ENCODE measurements around the gene CTSZ.
"Not testable (repeated sequence)": the region's sequence is repeated elsewhere in the genome, so short reads cannot be mapped to it uniquely, and the experiment has no call there.

CTSZ gene

DNA sequence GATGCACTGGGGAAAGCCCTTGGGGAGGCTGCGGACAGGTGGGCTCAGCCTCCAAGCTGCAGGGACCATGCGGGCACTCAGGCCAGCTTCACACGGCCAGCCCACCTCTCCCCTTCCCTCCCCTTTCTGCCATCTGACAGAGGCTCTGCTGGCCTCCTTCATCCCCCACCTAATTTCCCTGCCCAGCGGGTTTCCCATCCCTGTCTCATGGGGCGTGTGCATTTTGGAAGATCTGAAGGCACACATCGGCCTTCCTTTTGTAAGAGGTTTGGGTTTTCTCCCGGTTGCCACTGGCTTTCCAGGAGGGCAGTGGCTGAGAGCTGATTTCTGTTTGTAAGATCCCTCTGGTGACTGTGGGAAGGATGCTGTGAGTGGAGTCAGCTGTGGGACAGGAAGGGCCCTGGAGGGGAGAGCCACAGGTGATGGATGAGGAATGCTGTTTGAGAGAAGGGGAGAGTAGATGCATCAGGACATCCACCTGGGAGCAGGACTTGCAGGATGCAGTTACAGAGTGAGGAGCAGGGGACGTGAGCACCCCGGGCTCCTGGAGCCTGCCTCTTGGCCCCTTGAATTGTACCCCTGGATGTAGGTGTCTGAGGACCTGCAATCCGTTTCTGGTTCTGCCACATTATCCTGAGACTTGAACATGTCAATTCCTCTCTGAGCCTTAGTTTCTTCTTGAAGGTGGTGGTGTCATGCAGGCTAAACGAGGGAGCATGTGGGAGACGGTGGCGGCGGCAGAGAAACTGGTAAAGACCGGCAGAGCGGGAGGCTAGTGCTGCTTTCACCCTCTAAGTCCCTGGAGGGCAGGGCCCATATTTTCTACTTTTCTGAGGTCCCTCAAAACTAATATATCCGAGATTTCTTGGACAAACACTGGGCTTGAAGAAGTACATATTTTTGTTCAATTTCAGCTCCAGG, 6.2 kb upstream of the CTSZ start:
- no peak for DNase-seq

DNA sequence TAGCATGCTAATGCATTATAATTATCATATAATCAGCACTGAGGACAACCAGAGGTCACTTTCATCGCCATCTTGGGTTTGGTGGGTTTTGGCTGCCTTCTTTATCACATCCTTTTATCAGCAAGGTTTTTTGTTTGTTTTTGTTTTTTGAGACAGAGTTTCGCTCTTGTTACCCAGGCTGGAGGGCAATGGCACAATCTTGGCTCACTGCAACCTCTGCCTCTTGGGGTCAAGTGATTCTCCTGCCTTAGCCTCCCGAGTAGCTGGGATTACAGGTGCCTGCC, 4.8 kb upstream of the CTSZ start:
- not testable (repeated sequence) for DNase-seq

DNA sequence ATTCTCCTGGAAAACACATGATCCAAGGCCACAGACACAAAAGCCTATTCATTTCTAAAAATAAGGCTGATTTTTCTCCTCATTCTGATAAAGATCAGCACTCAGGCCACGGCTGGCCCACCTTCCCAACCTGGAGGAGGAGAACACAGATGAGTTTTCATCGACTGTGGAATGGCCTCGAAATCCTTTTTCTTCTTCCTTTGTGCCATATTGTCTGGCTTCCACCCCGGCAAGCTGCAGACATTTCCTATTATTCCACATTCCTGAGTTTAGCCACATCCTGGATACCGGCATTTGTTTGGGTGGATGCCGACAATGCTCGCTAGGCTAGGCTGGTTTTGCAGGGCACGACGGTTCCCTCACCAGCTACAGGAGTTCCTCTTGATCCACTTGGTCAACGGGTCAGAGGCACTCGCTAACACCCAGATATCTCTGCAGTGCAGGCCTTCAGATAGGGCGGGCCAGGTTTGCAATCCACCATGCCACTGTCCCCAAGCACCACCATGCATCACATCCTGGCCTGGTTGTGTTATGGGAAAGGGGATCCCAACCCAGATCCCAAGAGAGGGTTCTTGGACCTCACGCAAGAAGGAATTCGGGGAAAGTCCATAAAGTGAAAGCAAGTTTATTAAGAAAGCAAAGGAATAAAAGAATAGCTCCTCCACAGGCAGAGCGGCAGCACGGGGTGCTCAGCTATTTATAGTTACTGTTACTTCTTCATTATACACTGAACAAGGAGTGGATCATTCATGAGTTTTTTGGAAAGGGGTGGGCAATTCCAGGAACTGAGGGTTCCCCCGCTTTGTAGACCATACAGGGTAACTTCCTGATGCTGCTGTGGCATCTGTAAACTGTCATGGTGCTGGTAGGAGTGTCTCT, 4.2 kb upstream of the CTSZ start:
- DNase-seq: no peak

DNA sequence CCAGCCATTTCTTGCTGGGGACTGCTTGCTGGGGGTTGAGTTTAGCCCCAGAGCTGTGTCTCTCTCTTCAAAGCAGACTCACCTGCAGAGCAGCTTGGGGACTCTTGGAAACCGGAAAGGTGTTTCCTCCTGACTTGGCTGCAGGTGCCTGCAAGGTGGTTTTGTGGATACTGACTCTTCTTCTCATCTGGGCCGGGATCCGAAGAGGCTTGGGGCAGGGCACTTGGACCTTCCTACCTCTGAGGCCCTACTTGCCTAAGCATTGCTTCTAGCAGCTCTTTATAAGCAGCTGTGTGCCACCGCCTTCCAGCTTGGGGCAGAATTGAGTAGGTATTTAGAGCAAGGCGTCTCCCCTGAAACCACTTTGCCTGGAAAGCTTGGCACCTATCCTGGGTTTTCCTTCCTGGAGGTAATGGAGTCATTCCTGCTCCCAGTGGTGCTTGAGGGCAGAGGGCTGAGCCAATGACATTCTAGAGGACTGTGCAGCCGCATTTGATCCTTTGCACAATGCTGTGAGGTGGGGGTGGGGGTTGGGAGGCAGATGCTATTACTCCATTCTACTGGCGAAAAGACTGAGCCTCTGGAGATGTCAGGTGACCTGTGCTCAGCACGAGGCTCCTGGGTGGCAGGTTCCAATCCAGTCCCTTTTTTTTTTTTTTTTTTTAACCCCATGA, 3.4 kb upstream of the CTSZ start:
- DNase-seq: no peak

DNA sequence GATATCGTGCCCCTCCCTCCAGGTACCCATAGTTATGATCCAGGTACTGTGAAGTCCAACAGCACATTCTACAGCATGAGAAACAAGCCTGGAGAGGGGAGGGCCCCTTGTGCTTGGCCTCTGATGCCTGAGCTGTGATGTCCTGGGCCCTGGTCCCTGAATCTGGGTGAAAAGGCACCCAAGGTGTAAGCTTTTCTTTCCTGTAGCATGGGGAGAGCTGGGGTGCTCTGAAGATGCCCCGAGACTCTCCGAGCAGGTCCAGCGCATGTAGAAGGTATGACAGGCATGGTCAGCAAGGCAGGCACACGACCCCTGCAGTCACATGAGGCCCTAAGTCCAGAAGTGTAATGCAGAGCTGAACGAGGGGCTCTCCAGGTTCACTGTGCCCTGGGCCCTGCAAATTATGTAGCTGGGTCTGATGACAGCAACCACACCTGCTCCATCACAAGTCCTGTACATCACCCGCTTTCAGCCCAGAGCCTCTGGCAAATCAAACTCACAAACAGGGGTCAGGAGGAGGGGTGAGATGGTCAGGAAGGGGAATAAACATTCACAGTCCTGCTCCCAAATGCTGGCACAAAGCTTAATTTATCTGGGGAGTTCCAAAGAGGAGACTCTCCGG, 1.8 kb upstream of the CTSZ start:
- DNase-seq: no peak

DNA sequence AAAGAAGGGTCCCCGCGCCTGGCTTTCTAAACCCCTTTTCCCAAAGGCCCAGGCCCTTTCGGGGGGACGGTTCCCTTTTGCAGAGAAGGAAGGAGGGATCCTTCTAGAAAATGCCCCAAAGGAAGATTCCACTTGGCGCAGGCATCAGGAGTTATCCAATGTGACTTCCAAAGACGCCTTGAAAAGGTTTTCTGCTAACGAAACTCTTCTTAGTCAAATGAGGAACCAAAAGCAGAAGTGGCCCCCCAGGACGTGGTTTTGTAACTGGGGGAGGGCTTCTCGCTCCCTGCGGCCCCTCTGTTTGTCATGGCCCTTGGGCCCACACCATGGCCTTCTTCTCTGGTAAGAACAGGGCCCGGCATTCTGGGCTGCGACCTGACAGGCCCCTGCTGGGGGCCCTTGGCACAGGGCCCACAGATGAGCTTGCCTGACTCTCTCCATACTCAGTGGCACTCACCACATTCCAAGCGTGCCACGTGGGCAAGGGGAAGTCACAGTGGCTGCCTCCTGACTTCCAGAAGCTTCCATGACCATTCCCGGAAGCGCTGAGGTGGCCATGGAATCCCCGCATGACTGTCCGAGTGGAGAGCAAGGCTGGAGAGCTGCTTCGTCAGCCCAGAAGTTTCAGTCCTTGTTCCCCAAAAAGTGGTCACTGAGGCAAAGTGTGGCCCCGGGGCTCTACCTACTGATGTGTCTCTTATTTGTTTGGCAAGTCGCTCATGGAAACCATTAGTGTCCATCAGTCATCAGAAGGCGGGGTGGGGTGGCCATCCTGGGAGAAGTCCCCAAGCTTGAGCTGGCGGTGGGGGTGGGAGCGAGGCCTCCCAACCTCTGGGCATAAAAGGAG, 834 bp upstream of the CTSZ start:
- DNase-seq: peak in 9 of 14 donors; percentile 18 to 69 (median 51)

DNA sequence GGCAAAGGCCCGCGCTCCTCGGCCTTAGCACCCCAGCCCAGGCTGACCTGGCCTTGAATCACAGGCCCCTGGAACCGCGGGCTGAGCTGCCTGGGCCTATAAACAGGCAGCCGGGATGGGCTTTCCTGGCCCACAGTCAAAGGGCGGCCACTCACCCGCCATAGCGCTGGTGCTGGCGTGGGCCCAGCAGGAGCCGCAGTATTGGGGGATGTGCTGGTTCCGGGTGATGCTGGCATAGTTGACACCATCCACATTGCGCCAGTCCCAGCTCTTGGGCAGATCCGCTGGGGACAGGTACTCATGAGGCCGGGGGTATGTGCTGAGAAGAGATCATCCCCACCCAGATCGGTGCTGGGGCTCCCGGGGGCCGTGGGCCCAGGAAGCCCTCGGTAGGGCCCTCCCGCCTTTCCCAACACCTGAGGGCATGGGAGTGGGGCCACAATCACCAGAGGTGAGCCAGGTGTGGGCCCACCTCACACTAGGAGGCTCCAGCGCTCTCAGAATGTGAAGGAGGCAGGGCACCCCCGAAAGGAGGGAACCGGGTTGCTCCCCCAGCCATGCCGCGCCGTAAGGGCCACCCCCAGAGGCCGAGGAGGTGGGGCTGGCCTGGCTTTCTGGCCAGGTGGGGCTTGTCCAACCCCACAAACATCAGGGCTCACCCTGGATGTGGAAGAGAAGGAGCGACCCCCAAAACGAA, 739 bp downstream of the CTSZ start:
- DNase-seq: peak in 1 of 14 donors; percentile 44

DNA sequence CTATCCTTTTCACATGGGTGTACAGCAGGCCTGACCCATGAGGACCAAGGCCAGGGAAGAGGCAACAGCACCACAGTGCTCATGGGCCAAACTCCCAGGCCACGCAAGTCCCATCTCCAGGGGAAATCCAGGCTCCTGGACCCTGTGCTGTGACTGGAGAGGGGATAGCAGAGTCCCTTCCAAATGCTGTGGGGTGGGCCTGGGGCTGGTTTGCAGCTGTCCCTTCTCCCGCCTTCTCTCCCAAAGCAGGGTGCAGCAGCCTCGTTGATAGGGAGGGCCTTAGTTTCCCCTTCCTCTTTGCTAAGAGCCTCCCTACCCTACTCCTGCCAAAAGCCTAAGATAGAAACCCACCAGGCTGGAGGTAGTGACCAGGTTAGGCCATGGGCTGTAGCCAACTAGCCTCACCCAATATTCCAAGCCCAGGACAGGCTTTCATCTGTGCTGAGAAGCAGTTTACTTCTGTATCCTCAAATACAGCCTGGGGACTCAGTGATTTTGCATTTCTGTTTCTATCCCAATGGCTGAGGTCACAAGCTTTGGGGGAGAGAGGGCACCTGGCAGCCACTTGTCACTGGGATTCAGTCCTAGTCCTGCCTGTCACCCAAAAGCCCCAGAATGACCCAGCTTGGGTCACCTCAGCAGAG, 1.4 kb downstream of the CTSZ start:
- DNase-seq: peak in 1 of 14 donors; percentile 21

DNA sequence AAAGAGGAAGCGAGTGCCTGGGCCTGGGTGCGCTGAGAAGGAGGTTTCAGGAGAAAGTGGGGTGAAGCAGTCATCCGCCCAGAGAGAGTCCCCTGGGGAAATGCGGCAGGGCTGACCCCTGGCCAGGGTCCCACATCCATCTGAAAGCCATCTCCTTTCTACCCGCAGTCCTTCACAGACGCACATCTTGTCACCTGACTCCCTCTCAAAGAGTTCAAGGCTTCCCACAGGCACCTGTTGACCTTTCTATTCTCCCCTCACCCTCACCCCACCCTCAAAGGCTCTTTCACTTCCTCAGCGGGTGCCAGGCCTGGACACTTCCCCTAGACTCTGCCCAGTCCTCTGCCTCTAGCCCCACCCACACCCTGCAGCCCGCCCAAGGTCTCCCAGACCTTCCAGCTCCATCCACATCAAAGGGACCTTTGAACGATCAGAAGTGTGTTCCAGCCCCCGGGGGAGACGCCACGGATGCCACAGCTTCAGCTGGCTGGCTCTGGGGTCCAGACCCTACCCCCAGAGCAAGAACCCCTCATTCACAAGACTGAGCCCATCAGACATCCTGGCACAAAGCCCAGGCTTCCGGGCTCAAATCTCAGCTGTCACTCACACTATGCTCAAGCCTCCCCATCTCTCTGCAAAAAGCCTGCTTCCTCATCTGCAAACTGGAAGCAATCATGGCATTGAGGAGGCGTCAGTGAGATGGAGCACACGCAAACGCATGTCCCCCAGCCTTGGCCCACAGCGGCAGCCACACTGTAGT, 2.1 kb downstream of the CTSZ start:
- DNase-seq: peak in 11 of 14 donors; percentile 25 to 70 (median 56)

DNA sequence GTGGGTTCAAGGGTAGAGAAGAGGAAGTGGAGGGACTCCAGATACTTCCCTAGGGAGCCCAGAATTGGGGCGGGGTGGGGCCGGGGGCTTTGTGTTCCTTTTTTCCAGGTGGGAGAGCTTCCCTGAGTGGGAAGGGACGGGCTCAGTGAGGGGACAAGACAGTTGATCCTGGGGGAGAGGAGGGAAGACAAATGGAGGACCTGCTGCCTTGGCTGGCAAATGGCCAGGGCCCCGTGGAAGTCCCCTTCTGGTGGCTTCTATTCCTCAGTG, 2.6 kb downstream of the CTSZ start:
- DNase-seq: peak in 2 of 14 donors; percentile 16 to 31

DNA sequence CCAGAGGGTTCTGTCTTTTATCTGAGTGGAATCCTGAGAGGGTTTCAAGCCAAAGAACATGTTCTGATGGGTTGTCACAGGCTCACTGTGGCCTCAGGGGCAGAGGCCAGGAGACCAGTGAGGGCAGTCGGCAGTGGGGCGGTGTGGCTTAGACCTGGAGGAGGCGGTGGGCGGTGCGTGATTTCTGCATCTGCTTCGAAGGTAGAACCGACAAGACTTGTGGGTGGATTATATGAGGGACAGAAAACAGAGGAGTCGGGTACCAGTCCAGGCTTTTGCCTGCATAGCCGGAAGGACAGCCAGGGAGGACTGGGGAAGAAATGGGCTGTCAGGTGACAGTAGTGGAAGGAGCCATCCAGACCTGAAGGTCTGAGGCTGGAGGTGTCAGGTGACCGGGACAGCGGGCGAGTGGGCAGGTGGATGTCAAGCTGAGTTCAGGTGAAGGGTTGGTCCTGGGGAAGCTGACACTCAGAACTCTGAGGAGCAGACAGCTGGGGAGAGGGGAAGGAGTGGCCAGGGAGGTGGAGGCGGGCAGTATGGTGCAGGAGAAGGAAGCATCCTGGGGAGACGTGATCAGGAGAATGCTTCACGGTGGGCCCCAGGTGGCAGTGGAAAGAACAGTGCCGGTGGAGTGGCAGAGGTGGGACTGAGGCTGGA, 3.1 kb downstream of the CTSZ start:
- DNase-seq: peak in 1 of 14 donors; percentile 22

DNA sequence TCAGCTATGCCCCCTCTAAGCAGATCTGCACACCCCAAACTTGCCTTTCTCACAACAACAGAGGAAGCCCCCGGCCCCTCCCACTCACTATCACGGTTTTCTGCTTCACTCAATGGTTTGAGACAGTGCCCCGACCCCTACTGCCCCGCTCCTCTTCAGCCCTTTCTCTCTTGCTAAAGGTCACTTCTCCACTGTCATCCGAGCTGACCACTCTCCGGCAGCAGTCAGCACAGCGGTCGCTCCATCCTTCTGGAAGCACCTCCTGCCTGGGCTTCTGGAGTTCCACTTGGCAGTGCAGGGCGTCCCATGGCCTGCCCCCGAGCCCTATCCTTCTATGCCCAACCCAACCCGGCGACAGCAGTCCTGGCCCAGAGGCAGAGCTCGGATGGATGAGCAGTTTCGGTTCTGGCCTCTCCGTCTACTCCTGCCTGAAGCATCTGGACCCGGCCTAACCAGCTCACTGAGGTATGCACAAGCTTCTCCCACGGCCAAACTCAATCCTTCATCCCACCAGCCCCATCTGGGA, 4.1 kb downstream of the CTSZ start:
- DNase-seq: no peak

DNA sequence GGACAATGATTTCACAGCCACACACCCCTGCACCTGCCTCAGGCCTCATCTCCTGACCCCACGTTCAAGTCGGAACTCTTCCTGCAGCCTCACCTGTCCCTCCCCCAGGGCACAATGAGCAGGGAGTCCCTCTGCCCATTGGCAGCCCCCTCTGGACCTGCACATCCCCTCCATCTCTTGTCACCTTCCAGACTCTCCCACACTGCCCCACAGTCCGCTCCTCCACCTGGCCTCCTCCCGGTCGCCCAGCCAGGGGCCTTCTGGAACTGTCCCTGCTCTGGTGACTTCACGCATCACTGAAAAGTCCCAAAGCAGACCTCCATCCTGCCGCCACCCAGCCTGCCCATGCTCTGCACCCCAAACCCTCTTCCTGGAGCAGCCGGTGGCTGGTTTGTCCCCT, 4.7 kb downstream of the CTSZ start:
- DNase-seq: no peak

DNA sequence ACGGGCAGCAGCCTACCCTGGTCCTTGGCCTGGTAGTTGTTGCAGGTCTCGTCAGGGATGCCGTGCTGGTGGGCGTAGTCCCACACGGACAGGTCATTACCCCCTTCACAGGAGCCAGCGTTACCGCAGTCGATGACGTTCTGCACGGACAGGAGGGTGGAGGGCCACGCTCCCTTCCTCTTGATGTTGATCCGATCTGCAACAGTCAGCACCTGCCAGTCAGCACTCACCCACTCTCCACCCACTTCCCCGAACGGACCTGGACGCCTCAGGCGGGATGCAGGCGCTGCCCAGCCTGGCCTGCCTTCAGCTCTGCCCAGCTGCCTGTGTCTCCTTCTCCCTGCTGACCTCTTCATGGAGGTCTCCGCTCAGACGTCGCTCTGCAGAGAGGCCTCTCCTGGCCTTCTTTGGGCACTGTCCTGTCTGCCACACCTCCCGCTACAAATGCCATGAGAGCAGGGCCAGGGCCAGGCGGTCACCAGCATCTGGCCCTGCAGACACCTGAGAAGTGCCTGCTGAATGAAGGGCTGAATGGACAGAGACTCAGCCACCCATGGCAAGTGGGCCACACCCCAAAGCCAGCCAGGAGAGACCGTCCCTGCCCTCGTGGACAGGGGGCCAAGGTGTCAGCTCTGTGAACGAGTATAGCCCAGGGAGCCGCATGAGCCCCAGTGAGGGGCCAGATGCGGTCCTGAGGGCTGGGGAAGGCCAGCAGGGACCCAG, 5.4 kb downstream of the CTSZ start:
- DNase-seq: no peak

DNA sequence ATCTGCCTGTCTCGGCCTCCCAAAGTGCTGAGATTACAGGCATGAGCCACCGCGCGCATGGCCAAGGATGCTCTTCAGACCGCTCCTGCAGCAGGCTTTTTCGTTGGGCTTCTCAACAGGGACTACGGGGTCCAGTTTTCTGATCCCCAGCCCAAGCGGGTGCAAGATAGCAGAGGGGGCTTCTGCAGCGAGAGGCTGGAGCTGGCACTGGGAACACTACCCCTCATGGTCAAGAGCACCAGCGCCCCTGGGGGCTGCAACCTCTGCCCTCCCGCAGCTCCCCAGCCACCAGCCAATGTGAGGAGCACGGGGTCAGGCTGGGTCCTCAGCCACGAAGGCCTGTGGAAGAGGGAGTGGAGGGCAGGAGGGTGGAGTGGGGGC, 6.0 kb downstream of the CTSZ start:
- no peak for DNase-seq

DNA sequence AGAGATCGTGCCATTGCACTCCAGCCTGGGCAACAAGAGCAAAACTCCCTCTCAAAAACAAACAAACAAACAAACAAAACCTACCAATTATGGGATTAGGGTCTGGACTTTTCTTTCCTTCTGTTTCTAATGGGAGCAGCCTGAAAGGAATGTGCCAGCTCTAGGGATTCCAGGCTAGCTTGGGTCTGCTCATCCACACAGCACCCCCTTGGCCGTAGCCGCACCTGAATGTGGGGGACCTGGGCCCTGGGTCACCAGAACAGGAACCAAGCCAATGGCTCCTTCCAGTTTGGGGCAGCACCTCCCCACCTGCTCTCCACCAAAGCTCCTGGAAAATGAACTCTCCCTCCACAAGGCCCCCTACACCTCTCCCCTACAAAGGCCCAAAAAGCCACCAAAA, 6.7 kb downstream of the CTSZ start:
- no peak for DNase-seq

DNA sequence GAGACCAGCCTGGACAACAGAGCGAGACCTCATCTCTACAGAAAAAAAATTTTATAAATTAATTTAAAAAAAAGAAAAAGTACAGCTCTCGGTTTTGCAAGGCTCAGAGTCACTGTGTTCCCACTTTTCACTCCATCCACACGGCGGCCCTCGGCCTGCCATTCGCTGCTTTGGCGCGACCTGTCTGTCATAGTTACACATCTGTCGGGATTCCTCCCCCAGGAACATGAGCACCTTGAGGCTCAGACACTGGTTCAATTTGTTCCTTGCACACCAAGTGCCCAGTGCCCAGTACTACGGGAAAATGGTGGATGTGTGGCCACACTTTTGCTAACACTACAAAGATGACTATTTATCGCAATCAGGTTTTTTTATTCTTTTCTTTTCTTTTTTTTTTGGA, 8.4 kb downstream of the CTSZ start:
- DNase-seq: no peak

DNA sequence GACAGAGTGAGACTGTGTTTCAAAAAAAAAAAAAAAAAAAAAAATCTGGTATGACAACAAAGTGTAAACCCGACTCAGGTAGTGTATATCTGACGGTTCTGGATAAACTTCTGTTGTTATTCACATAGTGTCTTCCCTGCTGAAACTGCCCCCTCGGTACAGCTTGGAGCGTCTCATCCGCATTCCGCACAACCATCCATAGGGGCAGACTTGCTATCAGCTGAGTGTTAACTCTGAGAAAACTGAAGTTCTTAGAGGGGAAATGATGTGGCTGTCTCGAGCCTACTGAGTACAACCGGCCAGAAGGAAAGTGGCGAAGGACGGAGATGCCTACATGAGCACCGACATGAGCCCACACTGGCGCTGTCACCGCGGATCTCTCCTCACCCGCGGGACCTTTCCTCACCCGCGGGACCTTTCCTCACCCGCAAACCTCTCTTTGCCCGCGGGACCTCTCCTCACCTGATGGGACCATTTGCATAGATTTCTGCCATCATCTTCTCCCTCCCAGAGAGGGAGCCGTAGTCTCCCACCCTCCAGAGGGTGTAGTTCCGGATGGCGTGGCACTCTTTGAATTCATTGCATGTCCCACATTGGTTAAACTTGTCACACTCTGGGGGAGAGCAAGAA, 9.8 kb downstream of the CTSZ start:
- no peak for DNase-seq
